H1 (cell line): ENCODE data around the gene CREB3. TPM values are rescaled to one million over a fixed set of nuclear protein-coding genes. Genes with fewer than 3 reads are reported as not detected.

Experiments used
- CTCF ChIA-PET: fragments of 300-600 bp; sonication (Branson Sonifier 250); formaldehyde crosslinking; loops from one replicate; lab custom pipeline; 2021; ENCODE audit not compliant: partially characterized antibody; lab: Charles Lee
- POLR2A ChIA-PET: fragments of 300-600 bp; sonication (Branson Sonifier 250); formaldehyde crosslinking; loops from one replicate; lab custom pipeline; 2021; ENCODE audit warnings: inconsistent platforms; ENCODE audit not compliant: partially characterized antibody; lab: Charles Lee
- DNase-seq, 2 experiments: peaks; one replicate each; pipeline versions ENCODE4 v3.0.0 to v3.0.0-alpha.2; 2010 to 2022; ENCODE audit warnings: low spot score in 2 of 2, low read depth in 1 of 2, mixed read lengths in 1 of 2
- FAIRE-seq: peaks from 2 replicates; lab custom pipeline; 2011; peaks lifted over from hg19 to GRCh38; lab: Jason Lieb, UNC
- H2AFZ ChIP-seq: 2 replicates; pipeline ENCODE4 v1.8.1; 2012; ENCODE audit warnings: low read length, inconsistent platforms
- H2AK5ac ChIP-seq: 2 replicates; pipeline ENCODE4 v1.6.1; 2013; ENCODE audit warnings: low read depth, low read length
- H2BK120ac ChIP-seq: replicated peaks from 2 replicates; pipeline ENCODE3; 2013; ENCODE audit warnings: low read depth, low read length, inconsistent platforms
- H2BK12ac ChIP-seq: 2 replicates; pipeline ENCODE4 v1.6.1; 2013; ENCODE audit warnings: low read depth, low read length
- H2BK15ac ChIP-seq: 2 replicates; pipeline ENCODE4 v1.6.1; 2013; ENCODE audit warnings: low read length
- H2BK20ac ChIP-seq: 2 replicates; pipeline ENCODE4 v1.6.1; 2013; ENCODE audit warnings: low read length
- H2BK5ac ChIP-seq: 2 replicates; pipeline ENCODE4 v1.6.1; 2013; ENCODE audit warnings: low read depth, low read length
- H3K14ac ChIP-seq: 2 replicates; pipeline ENCODE4 v1.6.1; 2013; ENCODE audit warnings: inconsistent platforms; ENCODE audit not compliant: insufficient read length
- H3K18ac ChIP-seq: 2 replicates; pipeline ENCODE4 v1.6.1; 2013; ENCODE audit warnings: low read length; ENCODE audit errors: extremely low read depth
- H3K23ac ChIP-seq: 2 replicates; pipeline ENCODE4 v1.6.1; 2013; ENCODE audit warnings: inconsistent platforms; ENCODE audit not compliant: insufficient read length
- H3K23me2 ChIP-seq: 2 replicates; pipeline ENCODE4 v1.6.1; 2013; ENCODE audit warnings: low read depth, low read length
- H3K27ac ChIP-seq: 2 replicates; pipeline ENCODE4 v1.6.1; 2011; ENCODE audit warnings: low read depth, low read length, inconsistent platforms
- H3K27me3 ChIP-seq, 4 experiments: replicated peaks in 1 of 4; 1 replicate in 1 of 4; 2 replicates in 3 of 4; pipeline versions ENCODE4 v1.6.1 to v1.8.1; 2011 to 2013; ENCODE audit warnings: low read length in 3 of 4, mild to moderate bottlenecking in 3 of 4, inconsistent platforms in 2 of 4, mixed read lengths in 2 of 4, moderate library complexity in 1 of 4; ENCODE audit not compliant: control insufficient read depth in 3 of 4, insufficient read depth in 3 of 4; ENCODE audit errors: extremely low read depth in 1 of 4
- H3K36me3 ChIP-seq, 4 experiments: 2 replicates each; pipeline versions ENCODE4 v1.6.1 to v1.8.1; 2011 to 2013; ENCODE audit warnings: mild to moderate bottlenecking in 4 of 4, low read length in 3 of 4, moderate library complexity in 2 of 4, control low read depth in 1 of 4, inconsistent platforms in 1 of 4; ENCODE audit not compliant: insufficient read depth in 4 of 4, control insufficient read depth in 2 of 4
- H3K4ac ChIP-seq: replicated peaks from 2 replicates; pipeline ENCODE3; 2013; ENCODE audit warnings: low read length, low read depth, mixed read lengths, inconsistent platforms; ENCODE audit not compliant: insufficient read length
- H3K4me1 ChIP-seq, 4 experiments: replicated peaks in 1 of 4; 1 replicate in 1 of 4; 2 replicates in 3 of 4; pipeline versions ENCODE4 v1.6.1 to v1.8.1; 2011 to 2013; ENCODE audit warnings: low read length in 3 of 4, inconsistent platforms in 2 of 4, mixed read lengths in 1 of 4; ENCODE audit not compliant: insufficient read depth in 4 of 4, control insufficient read depth in 3 of 4
- H3K4me2 ChIP-seq, 2 experiments: 2 replicates each; pipeline versions ENCODE4 v1.6.1 to v1.8.1; 2011 to 2013; ENCODE audit warnings: low read depth in 2 of 2, low read length in 2 of 2, control low read depth in 1 of 2, inconsistent platforms in 1 of 2, mild to moderate bottlenecking in 1 of 2; ENCODE audit not compliant: insufficient read depth in 1 of 2
- H3K4me3 ChIP-seq, 4 experiments: fragments of 200-600, 300-600 bp in 1 of 4; sonication (generic), shearing (Covaris generic), sonication (Bioruptor Twin) in 1 of 4; 2 replicates each; pipeline versions ENCODE4 v1.5.1 to v1.8.1; 2011 to 2016; ENCODE audit warnings: low read length in 4 of 4, low read depth in 3 of 4, control low read depth in 2 of 4, inconsistent platforms in 2 of 4, mild to moderate bottlenecking in 2 of 4, mixed read lengths in 1 of 4, moderate library complexity in 1 of 4; ENCODE audit not compliant: insufficient read depth in 2 of 4; ENCODE audit errors: extremely low read depth in 1 of 4
- H3K56ac ChIP-seq: replicated peaks from 2 replicates; pipeline ENCODE3; 2013; ENCODE audit warnings: low read depth, mild to moderate bottlenecking, mixed read lengths, low read length, inconsistent platforms; ENCODE audit not compliant: insufficient read length
- H3K79me1 ChIP-seq: 2 replicates; pipeline ENCODE4 v1.6.1; 2013; ENCODE audit warnings: low read depth, low read length, control low read depth
- H3K79me2 ChIP-seq, 2 experiments: 2 replicates each; pipeline versions ENCODE4 v1.6.1 to v1.8.1; 2012 to 2013; ENCODE audit warnings: low read length in 2 of 2, mild to moderate bottlenecking in 2 of 2, inconsistent platforms in 1 of 2; ENCODE audit not compliant: insufficient read depth in 2 of 2, control insufficient read depth in 1 of 2
- H3K9ac ChIP-seq, 4 experiments: replicated peaks in 1 of 4; 1 replicate in 1 of 4; 2 replicates in 3 of 4; pipeline versions ENCODE4 v1.6.1 to v1.8.1; 2011 to 2013; ENCODE audit warnings: low read depth in 3 of 4, low read length in 3 of 4, control low read depth in 2 of 4, mild to moderate bottlenecking in 2 of 4, moderate library complexity in 2 of 4, inconsistent platforms in 1 of 4; ENCODE audit errors: extremely low read depth in 1 of 4
- H3K9me3 ChIP-seq, 2 experiments: 2 replicates each; pipeline versions ENCODE4 v1.6.1 to v1.8.1; 2012 to 2013; ENCODE audit warnings: mild to moderate bottlenecking in 2 of 2, moderate library complexity in 2 of 2, control low read depth in 1 of 2, inconsistent platforms in 1 of 2, low read depth in 1 of 2, low read length in 1 of 2, mixed read lengths in 1 of 2; ENCODE audit not compliant: insufficient read depth in 2 of 2
- H4K20me1 ChIP-seq, 2 experiments: replicated peaks in 1 of 2; 2 replicates each; pipeline versions ENCODE3 to v1.8.1; 2011 to 2013; ENCODE audit warnings: inconsistent platforms in 2 of 2, low read length in 2 of 2, mild to moderate bottlenecking in 1 of 2; ENCODE audit not compliant: insufficient read depth in 2 of 2, control insufficient read depth in 1 of 2
- H4K5ac ChIP-seq: 2 replicates; pipeline ENCODE4 v1.6.1; 2013; ENCODE audit warnings: low read length, low read depth, mixed read lengths, inconsistent platforms; ENCODE audit not compliant: insufficient read length
- H4K8ac ChIP-seq: 2 replicates; pipeline ENCODE4 v1.8.0; 2013; ENCODE audit warnings: mild to moderate bottlenecking, moderate library complexity, low read length, inconsistent platforms; ENCODE audit not compliant: insufficient read depth; ENCODE audit errors: extremely low read depth
- H4K91ac ChIP-seq: replicated peaks from 2 replicates; pipeline ENCODE3; 2013; ENCODE audit warnings: low read length, mixed read lengths, inconsistent platforms; ENCODE audit not compliant: insufficient read length
- ATF2 ChIP-seq: IDR thresholded peaks from 2 replicates; pipeline ENCODE4 v1.6.1; 2012; ENCODE audit warnings: low read length, inconsistent platforms
- CEBPB ChIP-seq: IDR thresholded peaks from 2 replicates; pipeline ENCODE4 v1.6.1; 2012; ENCODE audit warnings: low read depth, low read length
- CTBP2 ChIP-seq: IDR thresholded peaks from 2 replicates; pipeline ENCODE4 v1.7.0; 2011; ENCODE audit warnings: borderline replicate concordance, mild to moderate bottlenecking, moderate library complexity, mixed read lengths, low read length; ENCODE audit not compliant: insufficient read depth, insufficient read length
- KDM1A ChIP-seq: fragments of 200-600, 300-600 bp; sonication (generic); IDR thresholded peaks from 2 replicates; pipeline ENCODE4 v1.7.1; 2016; ENCODE audit warnings: mild to moderate bottlenecking, low read length, borderline replicate concordance
- MAFK ChIP-seq: IDR thresholded peaks from 2 replicates; pipeline ENCODE4 v1.6.1; 2012; ENCODE audit warnings: low read depth, mild to moderate bottlenecking, improper control_type of control experiment, low read length
- PHF8 ChIP-seq: fragments of 200-600 bp; sonication (generic); conservative IDR thresholded peaks from 2 replicates; pipeline ENCODE4 v1.7.1; 2012; ENCODE audit warnings: low read depth, mild to moderate bottlenecking, inconsistent platforms, low read length, moderate library complexity
- POU5F1 ChIP-seq: IDR thresholded peaks from 2 replicates; pipeline ENCODE4 v1.6.1; 2011; ENCODE audit warnings: low read depth, mild to moderate bottlenecking, low read length, moderate library complexity
- WGBS, 2 experiments: shearing (Covaris generic) in 1 of 2; methylation state at CpG; one replicate each; pipeline versions ENCODE4 v1.1.6 to v1.1.7; 2013 to 2015; ENCODE audit warnings: low lambda C conversion rate in 2 of 2, mixed read lengths in 2 of 2, inconsistent platforms in 1 of 2, low coverage in 1 of 2, missing lambda C conversion rate in 1 of 2; ENCODE audit not compliant: insufficient replicate concordance in 2 of 2, insufficient coverage in 1 of 2, insufficient read length in 1 of 2; ENCODE audit errors: extremely low coverage in 1 of 2, missing lambda C conversion rate in 1 of 2; 5-methylcytosine and 5-hydroxymethylcytosine counted together
- polyA plus RNA-seq, 7 experiments: library from polyadenylated mRNA; depleted of rRNA in 3 of 7; stranded (reverse) in 5 of 7; unstranded in 2 of 7; fragments of >200 nt in 5 of 7; fragments of 200-250 nt in 2 of 7; gene quantifications; 1 replicate in 5 of 7; 2 replicates in 1 of 7; 4 replicates in 1 of 7; pipeline versions ENCODE4 v1.2.1 to v1.2.3, GENCODE V29; 2011 to 2013; ENCODE audit warnings: missing spikeins in 2 of 7, mixed read lengths in 2 of 7
- total RNA-seq: library from RNA; stranded (reverse); fragmentation: NEBNext Ultra II Directional; extraction: Animal tissue kit (Norgen Biotek cat#: 25700); gene quantifications from 2 replicates; pipeline ENCODE4 v1.2.1, GENCODE V29; 2021
- TF ChIP-seq, protein P1 (sequence below), 3 experiments: IDR thresholded peaks; 1 replicate in 2 of 3; 2 replicates in 1 of 3; pipeline versions ENCODE4 v1.5.1 to v1.6.1; 2011; ENCODE audit warnings: low read length in 3 of 3, mild to moderate bottlenecking in 3 of 3, inconsistent platforms in 2 of 3, low read depth in 1 of 3, moderate library complexity in 1 of 3; ENCODE audit not compliant: insufficient read depth in 1 of 3; ENCODE audit errors: control extremely low read depth in 1 of 3

CREB3 gene
- total and polyA plus RNA-seq, 2 of the 8 experiments (the other 6 are each of a cell fraction or from before 2014, with no cell fraction given) = 24.4 to 25.7 TPM

DNA sequence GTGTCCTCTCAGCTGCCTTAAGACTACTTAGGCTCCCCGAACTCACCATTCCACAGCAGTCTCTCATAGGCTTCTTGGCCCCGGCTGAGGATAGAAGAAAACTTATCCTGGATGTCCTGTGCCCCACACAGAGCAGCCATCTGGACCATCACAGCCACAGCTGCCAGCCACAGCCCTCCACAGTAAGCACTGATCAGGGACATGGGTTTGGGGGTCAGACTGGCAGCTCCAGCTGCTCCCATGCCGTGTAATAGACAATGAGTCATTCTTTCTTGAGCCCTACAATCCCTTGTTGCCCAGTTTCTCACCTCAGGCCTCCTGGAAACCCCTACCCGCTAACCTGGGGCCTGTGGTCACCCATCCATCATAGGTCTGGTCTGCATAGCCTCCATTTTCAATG lies 5.7 kb downstream of the CREB3 start:
- Histone ChIP-seq H4K20me1 (peaks cover 7 to 19% of the 10 kb centered on the region in 2 experiments), H3K79me1 (peaks cover 3% of the 10 kb centered on the region; the same call in 1 of the 2 replicates), H3K14ac (no peak overlapping the region), H2BK120ac (no peak overlapping the region), H2AK5ac (no peak overlapping the region), H3K4me3 (no peak overlapping the region), H4K91ac (no peak overlapping the region), H3K4me1 (peaks cover 0 to 6% (median 3%) of the 10 kb centered on the region in 4 experiments; a peak in 4 of 7 replicates), H3K27me3 (no peaks in the 10 kb centered on the region), H3K9me3 (no peaks in the 10 kb centered on the region; a peak in 1 of 4 replicates), H3K27ac (no peak overlapping the region), H2BK12ac (no peak overlapping the region), H4K8ac (no peak overlapping the region), H3K9ac (no peak overlapping the region), H4K5ac (no peak overlapping the region), H3K23ac (no peak overlapping the region), H2BK15ac (no peak overlapping the region), H2AFZ (no peak overlapping the region), H3K4ac (no peak overlapping the region), H3K18ac (no peak overlapping the region), H3K36me3 (peaks cover 34 to 74% (median 63%) of the 10 kb centered on the region in 4 experiments), H3K56ac (no peak overlapping the region), H3K79me2 (peaks cover 0 to 5% of the 10 kb centered on the region in 2 experiments; a peak in 1 of 4 replicates), H2BK5ac (no peak overlapping the region), H2BK20ac (no peak overlapping the region), H3K23me2 (no peaks in the 10 kb centered on the region; the same call in 1 of the 2 replicates), H3K4me2 (no peak overlapping the region)
- POLR2A ChIA-PET = interaction anchor here (1.0 to 4.8 kb wide), 5 partner anchors 10 to 48 kb away, joined by 3 to 35 read pairs (median 5); partner anchors contain the start of genes GBA2 and RGP1
- no peak for DNase-seq
- CTCF ChIA-PET = interaction anchor here (0.7 to 16.0 kb wide), 10 partner anchors 9 to 50 kb away, joined by 3 to 198 read pairs (median 6); partner anchors contain the start of genes CREB3, GBA2, MSMP and RGP1
- WGBS, 2 experiments = 85% methylated on average over 4 of the region's 4 CpGs; no CpG with 5 or more reads in 1 of the 2 experiments
- FAIRE-seq = no peak
- TF ChIP-seq KDM1A (no peak), CEBPB (no peak), MAFK (no peak), PHF8 (no peak), POU5F1 (no peak), CTBP2 (no peak), ATF2 (no peak)
- TF ChIP-seq, protein P1, sequence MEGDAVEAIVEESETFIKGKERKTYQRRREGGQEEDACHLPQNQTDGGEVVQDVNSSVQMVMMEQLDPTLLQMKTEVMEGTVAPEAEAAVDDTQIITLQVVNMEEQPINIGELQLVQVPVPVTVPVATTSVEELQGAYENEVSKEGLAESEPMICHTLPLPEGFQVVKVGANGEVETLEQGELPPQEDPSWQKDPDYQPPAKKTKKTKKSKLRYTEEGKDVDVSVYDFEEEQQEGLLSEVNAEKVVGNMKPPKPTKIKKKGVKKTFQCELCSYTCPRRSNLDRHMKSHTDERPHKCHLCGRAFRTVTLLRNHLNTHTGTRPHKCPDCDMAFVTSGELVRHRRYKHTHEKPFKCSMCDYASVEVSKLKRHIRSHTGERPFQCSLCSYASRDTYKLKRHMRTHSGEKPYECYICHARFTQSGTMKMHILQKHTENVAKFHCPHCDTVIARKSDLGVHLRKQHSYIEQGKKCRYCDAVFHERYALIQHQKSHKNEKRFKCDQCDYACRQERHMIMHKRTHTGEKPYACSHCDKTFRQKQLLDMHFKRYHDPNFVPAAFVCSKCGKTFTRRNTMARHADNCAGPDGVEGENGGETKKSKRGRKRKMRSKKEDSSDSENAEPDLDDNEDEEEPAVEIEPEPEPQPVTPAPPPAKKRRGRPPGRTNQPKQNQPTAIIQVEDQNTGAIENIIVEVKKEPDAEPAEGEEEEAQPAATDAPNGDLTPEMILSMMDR (IDR thresholded peaks at IDR 0.05; ENCODE audit: control extremely low read depth in 1 of 3, insufficient read depth in 1 of 3, low read depth in 1 of 3, low read length in 3 of 3) = no peak
